Fibroblast of lung (primary cell): ENCODE data around the gene ACYP2. TPM values are rescaled to one million over a fixed set of nuclear protein-coding genes. Genes with fewer than 3 reads are reported as not detected.

Source experiments
- DNase-seq, 2 donors: peaks; one replicate each; pipeline versions ENCODE4 v3.0.0 to v3.0.0-alpha.2; 2010; ENCODE audit warnings: low read depth in 2 of 2
- H2AFZ ChIP-seq: 2 replicates; pipeline ENCODE4 v1.5.1; 2012; ENCODE audit warnings: low read length, control low read depth, inconsistent platforms
- H3K27ac ChIP-seq: 2 replicates; pipeline ENCODE4 v1.5.1; 2011; ENCODE audit warnings: low read length, control low read depth; ENCODE audit not compliant: insufficient read depth
- H3K27me3 ChIP-seq: 2 replicates; pipeline ENCODE4 v1.5.1; 2011; ENCODE audit warnings: mild to moderate bottlenecking, low read length; ENCODE audit not compliant: control insufficient read depth, insufficient read depth
- H3K36me3 ChIP-seq: 2 replicates; pipeline ENCODE4 v1.5.1; 2011; ENCODE audit warnings: low read length; ENCODE audit not compliant: control insufficient read depth, insufficient read depth
- H3K4me1 ChIP-seq: 2 replicates; pipeline ENCODE4 v1.5.1; 2011; ENCODE audit warnings: low read length; ENCODE audit not compliant: control insufficient read depth, insufficient read depth; ENCODE audit errors: extremely low read depth
- H3K4me2 ChIP-seq: 2 replicates; pipeline ENCODE4 v1.5.1; 2011; ENCODE audit warnings: low read length, control low read depth; ENCODE audit not compliant: insufficient read depth; ENCODE audit errors: extremely low read depth
- H3K4me3 ChIP-seq, 4 experiments: fragments of 200-600 bp in 1 of 4; sonication (generic) in 1 of 4; replicated peaks in 1 of 4; 2 replicates each; pipeline ENCODE4 v1.5.1; 2011 to 2016; ENCODE audit warnings: low read length in 4 of 4, low read depth in 3 of 4, mild to moderate bottlenecking in 3 of 4, control low read depth in 2 of 4, inconsistent platforms in 1 of 4, mixed read lengths in 1 of 4; ENCODE audit not compliant: insufficient read depth in 1 of 4; ENCODE audit errors: control extremely low read depth in 1 of 4
- H3K79me2 ChIP-seq: 2 replicates; pipeline ENCODE4 v1.5.1; 2012; ENCODE audit warnings: mild to moderate bottlenecking, low read length, inconsistent platforms; ENCODE audit not compliant: control insufficient read depth, insufficient read depth
- H3K9ac ChIP-seq: 2 replicates; pipeline ENCODE4 v1.5.1; 2011; ENCODE audit warnings: mild to moderate bottlenecking, low read length, control low read depth; ENCODE audit not compliant: insufficient read depth
- H3K9me3 ChIP-seq: 2 replicates; pipeline ENCODE4 v1.5.1; 2012; ENCODE audit warnings: low read depth, low read length; ENCODE audit not compliant: control insufficient read depth, insufficient read depth
- H4K20me1 ChIP-seq: 2 replicates; pipeline ENCODE4 v1.5.1; 2011; ENCODE audit warnings: low read length; ENCODE audit not compliant: control insufficient read depth, insufficient read depth; ENCODE audit errors: extremely low read depth
- EZH2 ChIP-seq: IDR thresholded peaks from 2 replicates; pipeline ENCODE4 v1.5.1; 2012; ENCODE audit warnings: low read length, control low read depth, mild to moderate bottlenecking; ENCODE audit errors: missing control alignments
- polyA plus RNA-seq, 2 donors: library from polyadenylated mRNA; depleted of rRNA in 1 of 2; stranded (reverse) in 1 of 2; unstranded in 1 of 2; fragments of >200 nt; gene quantifications; 2 replicates each; pipeline ENCODE4 v1.2.1, GENCODE V29; 2011 to 2012; ENCODE audit warnings: missing spikeins in 1 of 2
- total RNA-seq: library from RNA; depleted of rRNA; stranded (reverse); fragments of >200 nt; gene quantifications from 2 replicates; pipeline ENCODE4 v1.2.1, GENCODE V29; 2014
- TF ChIP-seq, protein P1 (sequence below), 2 donors: IDR thresholded peaks in 1 of 2; conservative IDR thresholded peaks in 1 of 2; 1 replicate in 1 of 2; 2 replicates in 1 of 2; pipeline ENCODE4 v1.5.1; 2011 to 2012; ENCODE audit warnings: low read length in 2 of 2, control low read depth in 1 of 2, inconsistent platforms in 1 of 2, low read depth in 1 of 2, mild to moderate bottlenecking in 1 of 2

Gene ACYP2
- total and polyA plus RNA-seq, 2 donors (not counting 1 experiment from before 2014, with no cell fraction given), result 9.7 to 24.4 TPM

GRCh38 chr2:54148391-54148790 is 33.0 kb downstream of the ACYP2 start:
- no peaks in the 10 kb centered on the region for H4K20me1 ChIP-seq
- no peak overlapping the region for H3K4me3 ChIP-seq
- no peak overlapping the region for H3K27ac ChIP-seq
- no peaks in the 10 kb centered on the region for H3K9me3 ChIP-seq
- H3K9ac ChIP-seq, result no peak overlapping the region
- TF ChIP-seq, protein P1, sequence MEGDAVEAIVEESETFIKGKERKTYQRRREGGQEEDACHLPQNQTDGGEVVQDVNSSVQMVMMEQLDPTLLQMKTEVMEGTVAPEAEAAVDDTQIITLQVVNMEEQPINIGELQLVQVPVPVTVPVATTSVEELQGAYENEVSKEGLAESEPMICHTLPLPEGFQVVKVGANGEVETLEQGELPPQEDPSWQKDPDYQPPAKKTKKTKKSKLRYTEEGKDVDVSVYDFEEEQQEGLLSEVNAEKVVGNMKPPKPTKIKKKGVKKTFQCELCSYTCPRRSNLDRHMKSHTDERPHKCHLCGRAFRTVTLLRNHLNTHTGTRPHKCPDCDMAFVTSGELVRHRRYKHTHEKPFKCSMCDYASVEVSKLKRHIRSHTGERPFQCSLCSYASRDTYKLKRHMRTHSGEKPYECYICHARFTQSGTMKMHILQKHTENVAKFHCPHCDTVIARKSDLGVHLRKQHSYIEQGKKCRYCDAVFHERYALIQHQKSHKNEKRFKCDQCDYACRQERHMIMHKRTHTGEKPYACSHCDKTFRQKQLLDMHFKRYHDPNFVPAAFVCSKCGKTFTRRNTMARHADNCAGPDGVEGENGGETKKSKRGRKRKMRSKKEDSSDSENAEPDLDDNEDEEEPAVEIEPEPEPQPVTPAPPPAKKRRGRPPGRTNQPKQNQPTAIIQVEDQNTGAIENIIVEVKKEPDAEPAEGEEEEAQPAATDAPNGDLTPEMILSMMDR (conservative IDR thresholded peaks at IDR 0.05 in 1 of 2, IDR thresholded peaks at IDR 0.05 in 1 of 2; ENCODE audit: low read depth in 1 of 2, low read length in 2 of 2), result no peak
- no peak for TF ChIP-seq EZH2
- no peak overlapping the region for H3K4me2 ChIP-seq
- no peaks in the 10 kb centered on the region for H3K79me2 ChIP-seq
- no peaks in the 10 kb centered on the region for H3K4me1 ChIP-seq
- DNase-seq, result no peak
- H3K36me3 ChIP-seq, result no peaks in the 10 kb centered on the region
- no peaks in the 10 kb centered on the region for H3K27me3 ChIP-seq
- no peak overlapping the region for H2AFZ ChIP-seq

DNA sequence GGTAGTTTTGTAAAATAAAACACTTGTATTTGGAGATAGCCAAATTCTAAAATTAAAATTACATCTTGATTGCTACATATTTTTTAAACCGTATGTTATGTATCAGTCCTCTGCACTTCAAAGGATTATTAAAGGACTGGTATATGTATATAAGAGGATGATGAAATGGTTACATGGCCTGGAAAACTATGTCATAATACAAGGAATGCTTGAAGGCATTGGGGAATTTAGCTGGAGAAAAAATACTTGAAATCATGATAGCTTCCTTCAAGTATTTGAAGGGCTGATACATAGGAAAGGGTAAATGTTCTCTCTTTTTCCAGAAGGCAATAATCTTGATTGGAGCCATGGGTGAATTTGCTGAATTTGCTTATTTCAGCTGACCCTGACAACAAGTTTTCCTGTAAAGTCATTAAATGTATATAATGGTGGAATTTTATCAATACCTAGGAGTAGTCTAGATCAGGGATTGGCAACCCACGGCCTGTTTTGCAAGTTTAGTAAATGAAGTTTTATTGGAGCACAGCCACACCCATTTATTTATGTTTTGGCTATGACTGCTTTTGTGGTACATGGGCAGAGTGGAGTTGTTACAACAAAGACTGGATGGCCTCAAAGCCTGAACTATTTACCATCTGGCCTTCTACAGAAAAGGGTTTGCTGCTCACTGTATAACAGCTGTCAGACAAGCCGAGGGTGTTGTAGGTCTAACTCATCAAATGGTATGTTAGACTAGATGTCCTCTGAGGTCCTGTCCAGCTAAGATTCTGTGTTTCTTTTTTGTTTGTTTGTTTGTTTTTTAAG is 34.4 kb downstream of the ACYP2 start:
- H2AFZ ChIP-seq, result no peak overlapping the region
- no peaks in the 10 kb centered on the region for H3K79me2 ChIP-seq
- H3K27me3 ChIP-seq, result no peaks in the 10 kb centered on the region
- H3K9ac ChIP-seq, result no peak overlapping the region
- H3K4me1 ChIP-seq, result no peaks in the 10 kb centered on the region
- no peaks in the 10 kb centered on the region for H3K9me3 ChIP-seq
- H3K27ac ChIP-seq, result no peak overlapping the region
- TF ChIP-seq, protein P1 (conservative IDR thresholded peaks at IDR 0.05 in 1 of 2, IDR thresholded peaks at IDR 0.05 in 1 of 2; ENCODE audit: low read depth in 1 of 2, low read length in 2 of 2), result no peak
- TF ChIP-seq EZH2, result no peak
- no peaks in the 10 kb centered on the region for H3K36me3 ChIP-seq
- DNase-seq, result peak; percentile 2 to 82
- no peak overlapping the region for H3K4me2 ChIP-seq
- no peaks in the 10 kb centered on the region for H4K20me1 ChIP-seq
- no peak overlapping the region for H3K4me3 ChIP-seq

- no peaks in the 10 kb centered on the region for H3K27me3 ChIP-seq
- no peak overlapping the region for H2AFZ ChIP-seq
- H3K4me3 ChIP-seq, result no peak overlapping the region
- H3K9ac ChIP-seq, result no peak overlapping the region
- H3K9me3 ChIP-seq, result no peaks in the 10 kb centered on the region
- no peaks in the 10 kb centered on the region for H3K36me3 ChIP-seq
- no peaks in the 10 kb centered on the region for H3K79me2 ChIP-seq
- TF ChIP-seq EZH2, result no peak
- TF ChIP-seq, protein P1 (conservative IDR thresholded peaks at IDR 0.05 in 1 of 2, IDR thresholded peaks at IDR 0.05 in 1 of 2; ENCODE audit: low read depth in 1 of 2, low read length in 2 of 2), result no peak
- no peaks in the 10 kb centered on the region for H4K20me1 ChIP-seq
- H3K27ac ChIP-seq, result no peak overlapping the region
- H3K4me1 ChIP-seq, result no peaks in the 10 kb centered on the region
- DNase-seq, result no peak
- no peak overlapping the region for H3K4me2 ChIP-seq
These were observed 42.9 kb downstream of the ACYP2 start for GRCh38 chr2:54158311-54158710.
